ENCODE data around the gene MYO18B. TPM values are rescaled to one million over a fixed set of nuclear protein-coding genes. Genes with fewer than 3 reads are reported as not detected.

MYO18B gene
- total and polyA plus RNA-seq, 2 of the 8 experiments (the other 6 are each of a cell fraction or from before 2014, with no cell fraction given): 0.62 to 0.78 TPM

- no peak overlapping the region for H2BK15ac ChIP-seq (ENCODE audit: low read length)
- no peak overlapping the region for H3K4me2 ChIP-seq (ENCODE audit: insufficient read depth in 1 of 2, low read depth in 2 of 2, low read length in 2 of 2)
- no peaks in the 10 kb centered on the region for H3K79me2 ChIP-seq (ENCODE audit: control insufficient read depth in 1 of 2, insufficient read depth in 2 of 2, low read length in 2 of 2)
- H3K56ac ChIP-seq (replicated peaks; ENCODE audit: insufficient read length, low read depth, low read length): no peak overlapping the region
- H2AK5ac ChIP-seq (ENCODE audit: low read depth, low read length): no peak overlapping the region
- no peaks in the 10 kb centered on the region for H3K27me3 ChIP-seq (replicated peaks in 1 of 4; ENCODE audit: control insufficient read depth in 3 of 4, extremely low read depth in 1 of 4, insufficient read depth in 3 of 4, low read length in 3 of 4)
- no peaks in the 10 kb centered on the region for H3K9me3 ChIP-seq (ENCODE audit: insufficient read depth in 2 of 2, low read depth in 1 of 2, low read length in 1 of 2)
- H3K18ac ChIP-seq (ENCODE audit: extremely low read depth, low read length): no peak overlapping the region
- no peak overlapping the region for H4K8ac ChIP-seq (ENCODE audit: extremely low read depth, insufficient read depth, low read length)
- no peaks in the 10 kb centered on the region for H4K20me1 ChIP-seq (replicated peaks in 1 of 2; ENCODE audit: control insufficient read depth in 1 of 2, insufficient read depth in 2 of 2, low read length in 2 of 2)
- no peak overlapping the region for H2AFZ ChIP-seq (ENCODE audit: low read length)
- no peaks in the 10 kb centered on the region for H3K23me2 ChIP-seq (ENCODE audit: low read depth, low read length)
- H4K5ac ChIP-seq (ENCODE audit: insufficient read length, low read depth, low read length): no peak overlapping the region
- no peaks in the 10 kb centered on the region for H3K79me1 ChIP-seq (ENCODE audit: low read depth, low read length)
- WGBS, 2 experiments (ENCODE audit: extremely low coverage in 1 of 2, insufficient coverage in 1 of 2, insufficient read length in 1 of 2, insufficient replicate concordance in 2 of 2, low coverage in 1 of 2, low lambda C conversion rate in 2 of 2, missing lambda C conversion rate in 1 of 2): 100% methylated on average over 1 of the region's 1 CpG; no CpG with 5 or more reads in 1 of the 2 experiments
- H2BK12ac ChIP-seq (ENCODE audit: low read depth, low read length): no peak overlapping the region
- H3K14ac ChIP-seq (ENCODE audit: insufficient read length): no peak overlapping the region
- H4K91ac ChIP-seq (replicated peaks; ENCODE audit: insufficient read length, low read length): no peak overlapping the region
- POLR2A ChIA-PET (ENCODE audit: partially characterized antibody): no interaction called here
- CTCF ChIA-PET (ENCODE audit: partially characterized antibody): interaction anchor here (2.3 kb wide), 1 partner anchor 13 kb away, joined by 9 read pairs; no protein-coding TSS in a partner anchor
- H2BK20ac ChIP-seq (ENCODE audit: low read length): no peak overlapping the region
- H3K9ac ChIP-seq (replicated peaks in 1 of 4; ENCODE audit: extremely low read depth in 1 of 4, low read depth in 3 of 4, low read length in 3 of 4): no peak overlapping the region
- peaks cover 0 to 6% (median under 1%) of the 10 kb centered on the region in 4 experiments; a peak in 1 of 7 replicates for H3K4me1 ChIP-seq (replicated peaks in 1 of 4; ENCODE audit: control insufficient read depth in 3 of 4, insufficient read depth in 4 of 4, low read length in 3 of 4)
- H2BK5ac ChIP-seq (ENCODE audit: low read depth, low read length): no peak overlapping the region
- H3K27ac ChIP-seq (ENCODE audit: low read depth, low read length): no peak overlapping the region
- no peak overlapping the region for H3K4ac ChIP-seq (replicated peaks; ENCODE audit: insufficient read length, low read depth, low read length)
- no peak overlapping the region for H3K23ac ChIP-seq (ENCODE audit: insufficient read length)
- H3K36me3 ChIP-seq (ENCODE audit: control insufficient read depth in 2 of 4, insufficient read depth in 4 of 4, low read length in 3 of 4): no peaks in the 10 kb centered on the region
- H2BK120ac ChIP-seq (replicated peaks; ENCODE audit: low read depth, low read length): no peak overlapping the region
- no peak overlapping the region for H3K4me3 ChIP-seq (ENCODE audit: extremely low read depth in 1 of 4, insufficient read depth in 2 of 4, low read depth in 3 of 4, low read length in 4 of 4)
- no peak for FAIRE-seq
- DNase-seq (ENCODE audit: low read depth in 1 of 2, low spot score in 2 of 2): no peak
- TF ChIP-seq POLR2AphosphoS5 (IDR thresholded peaks at IDR 0.05; ENCODE audit: low read depth, low read length): no peak
- no peak for TF ChIP-seq TAF7 (optimal IDR thresholded peaks at IDR 0.05; ENCODE audit: borderline replicate concordance, low read depth, low read length)
- TF ChIP-seq JUN (IDR thresholded peaks at IDR 0.05; ENCODE audit: low read depth, low read length): no peak
- TF ChIP-seq CBX8 (IDR thresholded peaks at IDR 0.05; ENCODE audit: borderline replicate concordance, low read depth, low read length): no peak
- no peak for TF ChIP-seq ATF2 (IDR thresholded peaks at IDR 0.05; ENCODE audit: low read length)
- no peak for TF ChIP-seq ZNF274 (IDR thresholded peaks at IDR 0.05; ENCODE audit: borderline replicate concordance, extremely low read depth, low read length)
- TF ChIP-seq TCF12 (IDR thresholded peaks at IDR 0.05; ENCODE audit: low read depth, low read length): no peak
- no peak for TF ChIP-seq SRF (IDR thresholded peaks at IDR 0.05; ENCODE audit: low read depth, low read length)
- no peak for TF ChIP-seq CREB1 (IDR thresholded peaks at IDR 0.05)
Measured at GRCh38 chr22:25786165-25786564, 44.2 kb downstream of the MYO18B start.
